ENCODE results near the gene TMEM183A.

DNA sequence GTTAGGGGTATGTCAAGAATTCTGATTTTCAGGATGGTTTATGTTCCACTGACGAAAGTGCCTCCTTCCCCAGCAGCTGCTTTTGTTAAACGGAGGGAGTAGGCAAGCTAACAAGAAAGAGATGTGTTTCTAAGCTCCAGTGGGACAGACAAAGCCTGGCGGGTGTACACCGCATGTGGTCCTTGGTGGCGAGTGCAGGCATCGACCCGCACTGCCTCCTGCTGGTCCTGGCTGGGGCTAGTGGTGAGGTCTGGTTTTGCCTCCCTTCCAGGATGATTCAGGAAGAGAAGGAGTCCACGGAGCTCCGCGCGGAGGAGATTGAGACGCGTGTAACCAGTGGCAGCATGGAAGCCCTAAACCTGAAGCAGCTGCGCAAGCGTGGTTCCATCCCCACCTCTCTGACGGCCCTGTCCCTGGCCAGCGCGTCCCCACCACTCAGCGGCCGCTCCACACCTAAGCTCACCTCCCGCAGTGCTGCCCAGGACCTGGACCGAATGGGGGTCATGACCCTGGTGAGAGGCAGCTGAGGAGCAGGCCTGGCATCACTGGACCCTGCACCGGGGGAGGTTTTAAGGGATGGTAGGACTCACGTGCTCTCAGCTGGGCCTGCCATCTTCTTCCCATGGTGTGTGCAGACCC lies 48.1 kb downstream of the TMEM183A start:
- TF ChIP-seq, protein P1, sequence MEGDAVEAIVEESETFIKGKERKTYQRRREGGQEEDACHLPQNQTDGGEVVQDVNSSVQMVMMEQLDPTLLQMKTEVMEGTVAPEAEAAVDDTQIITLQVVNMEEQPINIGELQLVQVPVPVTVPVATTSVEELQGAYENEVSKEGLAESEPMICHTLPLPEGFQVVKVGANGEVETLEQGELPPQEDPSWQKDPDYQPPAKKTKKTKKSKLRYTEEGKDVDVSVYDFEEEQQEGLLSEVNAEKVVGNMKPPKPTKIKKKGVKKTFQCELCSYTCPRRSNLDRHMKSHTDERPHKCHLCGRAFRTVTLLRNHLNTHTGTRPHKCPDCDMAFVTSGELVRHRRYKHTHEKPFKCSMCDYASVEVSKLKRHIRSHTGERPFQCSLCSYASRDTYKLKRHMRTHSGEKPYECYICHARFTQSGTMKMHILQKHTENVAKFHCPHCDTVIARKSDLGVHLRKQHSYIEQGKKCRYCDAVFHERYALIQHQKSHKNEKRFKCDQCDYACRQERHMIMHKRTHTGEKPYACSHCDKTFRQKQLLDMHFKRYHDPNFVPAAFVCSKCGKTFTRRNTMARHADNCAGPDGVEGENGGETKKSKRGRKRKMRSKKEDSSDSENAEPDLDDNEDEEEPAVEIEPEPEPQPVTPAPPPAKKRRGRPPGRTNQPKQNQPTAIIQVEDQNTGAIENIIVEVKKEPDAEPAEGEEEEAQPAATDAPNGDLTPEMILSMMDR (conservative IDR thresholded peaks at IDR 0.05; ENCODE audit: low read depth in 2 of 2), result peak; percentile 55 to 76
- TF ChIP-seq, protein P2, sequence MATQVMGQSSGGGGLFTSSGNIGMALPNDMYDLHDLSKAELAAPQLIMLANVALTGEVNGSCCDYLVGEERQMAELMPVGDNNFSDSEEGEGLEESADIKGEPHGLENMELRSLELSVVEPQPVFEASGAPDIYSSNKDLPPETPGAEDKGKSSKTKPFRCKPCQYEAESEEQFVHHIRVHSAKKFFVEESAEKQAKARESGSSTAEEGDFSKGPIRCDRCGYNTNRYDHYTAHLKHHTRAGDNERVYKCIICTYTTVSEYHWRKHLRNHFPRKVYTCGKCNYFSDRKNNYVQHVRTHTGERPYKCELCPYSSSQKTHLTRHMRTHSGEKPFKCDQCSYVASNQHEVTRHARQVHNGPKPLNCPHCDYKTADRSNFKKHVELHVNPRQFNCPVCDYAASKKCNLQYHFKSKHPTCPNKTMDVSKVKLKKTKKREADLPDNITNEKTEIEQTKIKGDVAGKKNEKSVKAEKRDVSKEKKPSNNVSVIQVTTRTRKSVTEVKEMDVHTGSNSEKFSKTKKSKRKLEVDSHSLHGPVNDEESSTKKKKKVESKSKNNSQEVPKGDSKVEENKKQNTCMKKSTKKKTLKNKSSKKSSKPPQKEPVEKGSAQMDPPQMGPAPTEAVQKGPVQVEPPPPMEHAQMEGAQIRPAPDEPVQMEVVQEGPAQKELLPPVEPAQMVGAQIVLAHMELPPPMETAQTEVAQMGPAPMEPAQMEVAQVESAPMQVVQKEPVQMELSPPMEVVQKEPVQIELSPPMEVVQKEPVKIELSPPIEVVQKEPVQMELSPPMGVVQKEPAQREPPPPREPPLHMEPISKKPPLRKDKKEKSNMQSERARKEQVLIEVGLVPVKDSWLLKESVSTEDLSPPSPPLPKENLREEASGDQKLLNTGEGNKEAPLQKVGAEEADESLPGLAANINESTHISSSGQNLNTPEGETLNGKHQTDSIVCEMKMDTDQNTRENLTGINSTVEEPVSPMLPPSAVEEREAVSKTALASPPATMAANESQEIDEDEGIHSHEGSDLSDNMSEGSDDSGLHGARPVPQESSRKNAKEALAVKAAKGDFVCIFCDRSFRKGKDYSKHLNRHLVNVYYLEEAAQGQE (IDR thresholded peaks at IDR 0.05; ENCODE audit: unreplicated experiment), result no peak
- TF ChIP-seq JUNB (IDR thresholded peaks at IDR 0.05; ENCODE audit: unreplicated experiment), result no peak
- no peak for TF ChIP-seq EZH2phosphoT487 (IDR thresholded peaks at IDR 0.05; ENCODE audit: unreplicated experiment)
- no peak for TF ChIP-seq EZH2 (IDR thresholded peaks at IDR 0.05; ENCODE audit: low read depth, unreplicated experiment)
- TF ChIP-seq POLR2AphosphoS5 (IDR thresholded peaks at IDR 0.05; ENCODE audit: low read depth), result no peak
- TF ChIP-seq NANOG (IDR thresholded peaks at IDR 0.05; ENCODE audit: borderline replicate concordance), result no peak
- TF ChIP-seq STAT1 (IDR thresholded peaks at IDR 0.05; ENCODE audit: unreplicated experiment), result no peak
- TF ChIP-seq, protein P3, sequence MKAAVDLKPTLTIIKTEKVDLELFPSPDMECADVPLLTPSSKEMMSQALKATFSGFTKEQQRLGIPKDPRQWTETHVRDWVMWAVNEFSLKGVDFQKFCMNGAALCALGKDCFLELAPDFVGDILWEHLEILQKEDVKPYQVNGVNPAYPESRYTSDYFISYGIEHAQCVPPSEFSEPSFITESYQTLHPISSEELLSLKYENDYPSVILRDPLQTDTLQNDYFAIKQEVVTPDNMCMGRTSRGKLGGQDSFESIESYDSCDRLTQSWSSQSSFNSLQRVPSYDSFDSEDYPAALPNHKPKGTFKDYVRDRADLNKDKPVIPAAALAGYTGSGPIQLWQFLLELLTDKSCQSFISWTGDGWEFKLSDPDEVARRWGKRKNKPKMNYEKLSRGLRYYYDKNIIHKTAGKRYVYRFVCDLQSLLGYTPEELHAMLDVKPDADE (IDR thresholded peaks at IDR 0.05), result no peak
